Endothelial cell of umbilical vein (primary cell): ENCODE data around the gene CAT.

Experiments
- EZH2 ChIP-seq: IDR thresholded peaks from 2 replicates; pipeline ENCODE4 v1.6.1; 2012; ENCODE audit warnings: borderline replicate concordance, low read depth, mild to moderate bottlenecking, moderate library complexity, low read length, inconsistent platforms; ENCODE audit not compliant: severe bottlenecking
- FOS ChIP-seq: IDR thresholded peaks from 2 replicates; pipeline ENCODE4 v1.6.1; 2011; ENCODE audit warnings: mild to moderate bottlenecking, low read length, moderate library complexity, borderline replicate concordance; ENCODE audit not compliant: insufficient read depth
- GATA2 ChIP-seq: IDR thresholded peaks from 2 replicates; pipeline ENCODE4 v1.7.0; 2011; ENCODE audit warnings: low read depth, mild to moderate bottlenecking, moderate library complexity, mixed read lengths, low read length; ENCODE audit not compliant: insufficient read length, insufficient read depth
- JUN ChIP-seq: IDR thresholded peaks from 2 replicates; pipeline ENCODE4 v1.6.1; 2011; ENCODE audit warnings: borderline replicate concordance, low read depth; ENCODE audit not compliant: insufficient read length, insufficient read depth
- MYC ChIP-seq: IDR thresholded peaks from one replicate; pipeline ENCODE4 v1.6.1; 2011; ENCODE audit warnings: mild to moderate bottlenecking, low read depth, low read length
- POLR2A ChIP-seq: IDR thresholded peaks from 2 replicates; pipeline ENCODE4 v1.6.1; 2012; ENCODE audit warnings: low read depth, mild to moderate bottlenecking, control low read depth, low read length
- POLR2AphosphoS5 ChIP-seq: IDR thresholded peaks from 2 replicates; pipeline ENCODE4 v1.6.1; 2012; ENCODE audit warnings: low read depth, mild to moderate bottlenecking, control low read depth, low read length, moderate library complexity; ENCODE audit not compliant: insufficient read depth
- TF ChIP-seq, protein P1 (sequence below), 2 donors: IDR thresholded peaks; 1 replicate in 1 of 2; 2 replicates in 1 of 2; pipeline ENCODE4 v1.5.1; 2011; ENCODE audit warnings: low read length in 2 of 2, mild to moderate bottlenecking in 2 of 2, moderate library complexity in 2 of 2, control low read depth in 1 of 2, inconsistent platforms in 1 of 2, low read depth in 1 of 2; ENCODE audit not compliant: insufficient read depth in 1 of 2; ENCODE audit errors: extremely low read depth in 1 of 2
- TF ChIP-seq, protein P2 (sequence below): IDR thresholded peaks from 2 replicates; pipeline ENCODE4 v1.6.1; 2011; ENCODE audit not compliant: insufficient read depth, insufficient read length

DNA sequence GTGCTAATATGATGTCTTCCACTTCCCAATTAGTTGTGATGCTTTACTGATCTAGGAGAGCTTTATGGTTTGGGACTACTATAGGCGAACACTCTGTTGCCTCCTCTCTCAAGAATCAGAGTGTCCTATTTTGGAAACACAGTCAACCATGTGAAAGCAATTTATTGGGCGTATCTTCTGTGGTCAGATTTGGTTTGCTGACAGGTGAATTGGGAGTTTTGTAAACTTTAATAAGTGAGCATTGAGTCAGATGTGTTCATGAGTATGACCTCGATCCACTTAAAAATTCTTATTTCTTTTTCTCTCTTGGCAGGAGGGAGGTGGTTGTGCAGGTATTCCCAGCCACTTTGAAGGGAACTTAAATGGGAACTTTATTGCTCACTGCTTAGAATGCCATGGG lies 4.4 kb downstream of the CAT start:
- TF ChIP-seq, protein P1, sequence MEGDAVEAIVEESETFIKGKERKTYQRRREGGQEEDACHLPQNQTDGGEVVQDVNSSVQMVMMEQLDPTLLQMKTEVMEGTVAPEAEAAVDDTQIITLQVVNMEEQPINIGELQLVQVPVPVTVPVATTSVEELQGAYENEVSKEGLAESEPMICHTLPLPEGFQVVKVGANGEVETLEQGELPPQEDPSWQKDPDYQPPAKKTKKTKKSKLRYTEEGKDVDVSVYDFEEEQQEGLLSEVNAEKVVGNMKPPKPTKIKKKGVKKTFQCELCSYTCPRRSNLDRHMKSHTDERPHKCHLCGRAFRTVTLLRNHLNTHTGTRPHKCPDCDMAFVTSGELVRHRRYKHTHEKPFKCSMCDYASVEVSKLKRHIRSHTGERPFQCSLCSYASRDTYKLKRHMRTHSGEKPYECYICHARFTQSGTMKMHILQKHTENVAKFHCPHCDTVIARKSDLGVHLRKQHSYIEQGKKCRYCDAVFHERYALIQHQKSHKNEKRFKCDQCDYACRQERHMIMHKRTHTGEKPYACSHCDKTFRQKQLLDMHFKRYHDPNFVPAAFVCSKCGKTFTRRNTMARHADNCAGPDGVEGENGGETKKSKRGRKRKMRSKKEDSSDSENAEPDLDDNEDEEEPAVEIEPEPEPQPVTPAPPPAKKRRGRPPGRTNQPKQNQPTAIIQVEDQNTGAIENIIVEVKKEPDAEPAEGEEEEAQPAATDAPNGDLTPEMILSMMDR (IDR thresholded peaks at IDR 0.05; ENCODE audit: extremely low read depth in 1 of 2, insufficient read depth in 1 of 2, low read depth in 1 of 2, low read length in 2 of 2) = no peak
- TF ChIP-seq POLR2A (no peak), POLR2AphosphoS5 (no peak), EZH2 (no peak), GATA2 (no peak), MYC (no peak), JUN (no peak), FOS (no peak)
- TF ChIP-seq, protein P2, sequence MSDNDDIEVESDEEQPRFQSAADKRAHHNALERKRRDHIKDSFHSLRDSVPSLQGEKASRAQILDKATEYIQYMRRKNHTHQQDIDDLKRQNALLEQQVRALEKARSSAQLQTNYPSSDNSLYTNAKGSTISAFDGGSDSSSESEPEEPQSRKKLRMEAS = no peak
